Measurements from ENCODE around the gene EPB41L2.

DNA sequence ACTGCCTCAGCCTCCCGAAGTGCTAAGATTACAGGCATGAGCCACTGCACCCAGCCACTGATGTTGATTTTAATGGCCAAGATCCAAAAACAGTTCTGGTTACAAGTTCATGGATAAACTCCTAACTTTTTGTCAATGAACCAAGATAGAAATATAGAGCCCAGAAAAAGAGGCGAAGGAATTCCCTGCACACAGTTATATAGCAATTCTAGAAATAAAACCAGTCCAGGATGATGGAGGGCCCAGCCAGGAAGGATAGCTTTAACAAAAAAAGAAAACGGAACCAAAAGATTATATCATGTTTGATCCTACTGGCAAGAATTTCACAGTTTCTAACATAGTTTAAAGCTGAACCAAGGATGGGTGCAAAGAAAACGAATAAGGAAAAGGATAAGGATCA, 10.9 kb downstream of the EPB41L2 start:
- TF ChIP-seq, protein P1, sequence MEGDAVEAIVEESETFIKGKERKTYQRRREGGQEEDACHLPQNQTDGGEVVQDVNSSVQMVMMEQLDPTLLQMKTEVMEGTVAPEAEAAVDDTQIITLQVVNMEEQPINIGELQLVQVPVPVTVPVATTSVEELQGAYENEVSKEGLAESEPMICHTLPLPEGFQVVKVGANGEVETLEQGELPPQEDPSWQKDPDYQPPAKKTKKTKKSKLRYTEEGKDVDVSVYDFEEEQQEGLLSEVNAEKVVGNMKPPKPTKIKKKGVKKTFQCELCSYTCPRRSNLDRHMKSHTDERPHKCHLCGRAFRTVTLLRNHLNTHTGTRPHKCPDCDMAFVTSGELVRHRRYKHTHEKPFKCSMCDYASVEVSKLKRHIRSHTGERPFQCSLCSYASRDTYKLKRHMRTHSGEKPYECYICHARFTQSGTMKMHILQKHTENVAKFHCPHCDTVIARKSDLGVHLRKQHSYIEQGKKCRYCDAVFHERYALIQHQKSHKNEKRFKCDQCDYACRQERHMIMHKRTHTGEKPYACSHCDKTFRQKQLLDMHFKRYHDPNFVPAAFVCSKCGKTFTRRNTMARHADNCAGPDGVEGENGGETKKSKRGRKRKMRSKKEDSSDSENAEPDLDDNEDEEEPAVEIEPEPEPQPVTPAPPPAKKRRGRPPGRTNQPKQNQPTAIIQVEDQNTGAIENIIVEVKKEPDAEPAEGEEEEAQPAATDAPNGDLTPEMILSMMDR (conservative IDR thresholded peaks at IDR 0.05; ENCODE audit: low read depth, low read length), result no peak
- no peak for TF ChIP-seq EZH2 (IDR thresholded peaks at IDR 0.05; ENCODE audit: borderline replicate concordance, low read depth, low read length, poor library complexity, severe bottlenecking)
